ENCODE results near the gene ANK3.

DNA sequence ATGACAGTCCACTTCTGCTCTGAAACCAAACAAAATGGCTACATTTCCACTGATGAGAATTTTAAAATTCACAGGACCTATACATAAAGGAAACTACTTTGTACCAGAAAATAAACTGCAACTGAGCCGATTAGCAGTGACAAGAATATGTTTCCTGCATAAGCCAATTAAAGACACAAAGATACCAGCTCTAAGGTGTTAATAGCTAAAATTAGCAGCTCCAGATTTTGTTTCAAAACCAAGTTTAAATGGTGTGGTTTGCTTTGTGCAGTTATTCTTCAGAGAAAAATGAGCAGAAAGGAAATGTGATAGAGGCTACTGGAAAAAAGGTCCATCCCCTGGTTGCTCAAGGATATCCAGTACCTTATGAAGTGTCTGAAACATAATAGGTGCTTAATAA, 123.2 kb downstream of the ANK3 start:
- TF ChIP-seq, protein P1, sequence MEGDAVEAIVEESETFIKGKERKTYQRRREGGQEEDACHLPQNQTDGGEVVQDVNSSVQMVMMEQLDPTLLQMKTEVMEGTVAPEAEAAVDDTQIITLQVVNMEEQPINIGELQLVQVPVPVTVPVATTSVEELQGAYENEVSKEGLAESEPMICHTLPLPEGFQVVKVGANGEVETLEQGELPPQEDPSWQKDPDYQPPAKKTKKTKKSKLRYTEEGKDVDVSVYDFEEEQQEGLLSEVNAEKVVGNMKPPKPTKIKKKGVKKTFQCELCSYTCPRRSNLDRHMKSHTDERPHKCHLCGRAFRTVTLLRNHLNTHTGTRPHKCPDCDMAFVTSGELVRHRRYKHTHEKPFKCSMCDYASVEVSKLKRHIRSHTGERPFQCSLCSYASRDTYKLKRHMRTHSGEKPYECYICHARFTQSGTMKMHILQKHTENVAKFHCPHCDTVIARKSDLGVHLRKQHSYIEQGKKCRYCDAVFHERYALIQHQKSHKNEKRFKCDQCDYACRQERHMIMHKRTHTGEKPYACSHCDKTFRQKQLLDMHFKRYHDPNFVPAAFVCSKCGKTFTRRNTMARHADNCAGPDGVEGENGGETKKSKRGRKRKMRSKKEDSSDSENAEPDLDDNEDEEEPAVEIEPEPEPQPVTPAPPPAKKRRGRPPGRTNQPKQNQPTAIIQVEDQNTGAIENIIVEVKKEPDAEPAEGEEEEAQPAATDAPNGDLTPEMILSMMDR (IDR thresholded peaks at IDR 0.05; ENCODE audit: low read depth, low read length): no peak
- no peak for TF ChIP-seq POLR2A (IDR thresholded peaks at IDR 0.05; ENCODE audit: extremely low read depth, insufficient read length)
